SKM-1 treated with dmso at 0.1 percent for 144 hours (cell line): ENCODE results near the gene GPR68.
"Not testable (repeated sequence)": the region's sequence is repeated elsewhere in the genome, so short reads cannot be mapped to it uniquely, and the experiment has no call there.

ENCODE experiments used
- DNase-seq: peaks from one replicate; lab custom pipeline; 2025; ENCODE audit not compliant: unreplicated experiment; lab: John Stamatoyannopoulos, UW

The GPR68 gene

GRCh38 chr14:91273273-91273884, 28.9 kb upstream of the GPR68 start:
- no peak for DNase-seq

DNA sequence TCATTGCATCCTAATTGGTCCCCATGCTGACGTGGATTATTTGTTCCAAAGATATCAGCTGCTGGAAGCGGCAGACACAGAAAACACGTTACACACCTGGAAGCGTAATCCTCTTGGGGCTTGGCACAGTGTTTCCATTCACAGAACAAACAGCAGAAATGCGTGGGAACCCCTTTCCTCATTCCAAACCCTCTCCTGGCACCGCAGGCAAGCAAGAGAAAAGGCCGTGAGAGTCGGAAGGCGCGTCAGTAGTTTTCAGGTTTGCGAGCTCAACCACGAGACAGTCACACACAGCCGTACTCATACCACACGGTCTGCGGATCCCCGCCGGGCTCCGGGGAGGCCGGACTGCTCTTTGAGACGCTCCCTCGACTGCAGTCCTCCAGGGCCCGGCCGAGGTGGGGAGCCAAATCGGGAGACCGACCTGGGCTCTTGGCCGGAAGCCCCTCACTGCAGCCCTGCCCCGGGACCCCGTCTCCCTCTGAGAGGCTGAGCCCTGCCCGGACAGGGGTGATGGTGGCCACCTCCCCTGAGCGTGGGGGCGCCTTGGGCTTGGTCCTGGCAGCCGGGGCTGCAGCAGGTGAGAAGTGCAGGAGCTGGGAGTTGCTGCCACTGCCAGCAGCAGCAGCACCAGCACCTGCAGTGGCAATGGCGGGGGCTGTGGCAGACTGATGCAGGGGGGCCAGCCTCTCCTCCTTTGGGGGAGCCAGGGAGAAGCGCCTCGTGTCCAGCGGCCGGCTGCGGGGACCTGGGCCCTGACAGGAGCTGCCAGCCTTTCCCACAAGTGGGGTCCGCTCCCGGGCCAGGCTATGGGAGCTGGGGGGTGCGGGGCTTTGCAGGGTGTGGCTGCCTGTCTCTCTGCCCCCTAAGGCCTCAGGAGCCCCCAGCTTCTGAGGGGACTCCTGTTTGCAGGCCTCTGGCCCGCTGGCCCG, 28.1 kb upstream of the GPR68 start:
- no peak for DNase-seq

GRCh38 chr14:91271639-91272038, 27.1 kb upstream of the GPR68 start:
- DNase-seq, result no peak

DNA sequence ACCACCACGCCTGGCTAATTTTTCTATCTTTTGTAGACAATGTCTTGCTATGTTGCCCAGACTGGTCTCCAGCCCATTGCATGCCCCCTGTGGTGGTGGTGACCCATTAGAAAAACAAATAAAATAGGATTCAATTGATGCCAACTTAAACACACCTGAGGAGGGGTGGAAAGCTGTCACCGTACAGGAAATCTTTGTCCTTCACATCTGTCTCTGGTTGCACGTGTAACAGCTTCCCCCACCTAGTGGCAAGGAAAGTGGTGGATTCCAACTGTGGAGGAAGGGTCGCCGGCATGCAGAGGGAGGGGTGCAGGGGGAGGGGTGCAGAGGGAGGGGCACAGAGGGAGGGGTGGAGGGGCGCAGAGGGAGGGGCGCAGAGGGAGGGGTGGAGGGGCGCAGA, 26.1 kb upstream of the GPR68 start:
- no peak for DNase-seq

DNA sequence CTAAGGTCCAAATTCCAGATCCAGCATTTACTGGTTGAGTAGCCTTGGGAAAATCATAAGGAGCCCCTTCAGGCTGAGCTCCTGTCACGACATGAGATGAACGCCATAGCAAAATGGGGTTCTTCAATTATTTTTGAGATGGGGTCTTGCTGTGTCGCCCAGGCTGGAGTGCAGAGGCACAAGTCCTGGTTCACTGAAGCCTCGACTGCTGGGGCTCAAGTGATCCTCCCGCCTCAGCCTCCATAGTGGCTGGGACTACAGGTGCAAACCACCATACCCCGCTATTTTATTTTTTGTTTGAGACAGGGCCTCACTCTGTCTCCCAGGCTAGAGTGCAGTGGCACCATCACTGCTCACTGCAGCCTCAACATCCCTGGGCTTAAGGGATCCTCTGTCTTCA, 25.7 kb upstream of the GPR68 start:
- no peak for DNase-seq

GRCh38 chr14:91269076-91269991, 24.8 kb upstream of the GPR68 start:
- no peak for DNase-seq

DNA sequence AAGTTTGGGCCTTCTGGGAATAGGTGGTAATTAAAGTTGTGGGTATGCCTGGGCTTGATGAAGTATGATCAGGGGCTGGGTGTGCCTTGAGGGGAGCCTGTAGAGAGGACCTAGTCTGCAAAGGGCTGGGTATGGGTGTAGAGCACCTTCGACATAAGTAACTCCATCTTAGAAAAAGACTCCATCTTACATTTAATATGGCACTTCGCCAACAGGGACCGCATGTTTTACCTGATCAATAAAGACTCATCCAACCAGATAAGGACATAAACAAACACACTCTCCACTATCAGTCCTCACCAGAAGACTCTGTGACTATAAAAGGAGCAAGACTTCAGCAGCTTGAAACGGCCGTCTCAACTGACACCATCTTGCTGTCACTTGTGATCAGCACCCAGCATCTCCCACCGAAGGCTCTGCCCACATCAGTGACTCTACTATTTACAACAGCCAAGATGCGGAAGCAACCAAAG, 23.5 kb upstream of the GPR68 start:
- DNase-seq, result no peak

GRCh38 chr14:91266276-91266675, 21.8 kb upstream of the GPR68 start:
- not testable (repeated sequence) for DNase-seq

GRCh38 chr14:91265404-91265803, 20.9 kb upstream of the GPR68 start:
- no peak for DNase-seq

DNA sequence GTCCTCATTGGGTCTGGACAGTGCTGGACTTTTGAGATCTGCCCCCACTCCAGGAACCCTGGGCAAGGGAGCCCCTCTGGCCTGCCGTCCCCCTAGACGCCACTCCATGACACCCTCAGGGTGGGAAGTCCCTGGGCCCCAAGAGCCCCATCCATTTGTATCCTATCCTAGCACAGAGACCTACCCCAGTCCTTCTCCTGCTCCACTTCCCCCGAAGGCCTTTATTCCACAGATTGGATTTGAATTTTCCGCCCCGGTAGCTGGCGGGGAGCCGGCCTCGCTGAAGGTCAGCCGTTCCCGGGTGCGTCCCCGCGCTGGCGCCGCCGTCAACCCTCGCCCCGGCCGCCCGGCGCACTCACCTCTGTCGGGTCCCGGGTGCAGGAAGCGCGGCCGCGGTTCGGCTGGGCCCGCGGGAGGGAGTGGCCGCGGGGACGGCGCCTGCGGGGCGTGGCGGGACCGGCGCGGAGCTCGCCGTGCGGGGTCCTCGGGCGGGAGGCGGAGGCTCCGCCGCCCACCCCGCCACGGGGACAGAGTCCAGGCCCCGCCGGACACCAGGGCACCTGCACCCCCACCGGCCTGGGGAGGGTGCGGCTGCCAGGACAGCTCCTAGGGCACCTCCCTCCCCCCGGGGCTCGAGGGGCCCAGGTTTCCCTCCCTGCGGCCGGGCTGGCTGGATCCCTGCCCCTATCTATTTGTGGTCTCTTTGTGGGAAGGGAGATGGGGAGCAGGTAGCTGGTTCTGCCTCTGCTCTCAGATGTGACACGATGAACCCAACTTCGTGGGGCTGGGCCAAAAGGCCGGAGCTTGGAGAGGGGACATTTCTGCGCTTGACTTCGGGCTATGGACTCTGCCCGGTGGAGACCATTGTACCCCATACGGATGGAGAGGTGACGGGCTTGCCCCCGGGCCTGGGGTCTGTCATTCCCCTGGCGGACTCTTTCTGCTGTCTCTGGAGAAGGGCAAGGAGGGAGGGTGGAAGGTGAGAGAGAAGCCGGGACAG, 19.9 kb upstream of the GPR68 start:
- DNase-seq, result no peak

- DNase-seq, result no peak
These were observed 18.8 kb upstream of the GPR68 start for GRCh38 chr14:91263329-91263728.

DNA sequence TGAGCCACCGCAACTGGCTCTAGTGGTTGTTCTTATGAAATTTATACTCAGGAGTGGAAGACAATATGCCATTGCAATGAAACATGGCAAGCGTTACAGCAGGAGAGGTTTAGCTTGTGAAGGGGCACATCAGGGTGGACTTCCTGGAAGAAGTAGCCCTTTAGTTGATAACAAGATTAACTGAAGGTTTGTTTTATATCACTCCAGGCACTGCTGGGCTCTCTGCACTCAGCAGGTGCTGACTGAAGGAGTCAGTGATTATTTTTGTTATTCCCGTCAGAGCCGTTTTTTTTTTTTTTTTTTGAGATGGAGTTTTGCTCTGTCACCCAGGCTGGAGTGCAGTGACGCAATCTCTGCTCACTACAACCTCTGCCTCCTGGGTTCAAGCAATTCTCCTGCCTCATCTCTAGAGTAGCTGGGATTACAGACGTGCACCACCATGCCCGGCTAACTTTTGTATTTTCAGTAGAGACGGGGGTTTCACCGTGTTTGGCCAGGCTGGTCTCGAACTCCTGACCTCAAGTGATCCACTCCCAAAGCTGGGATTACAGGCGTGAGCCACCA, 17.6 kb upstream of the GPR68 start:
- DNase-seq, result no peak

DNA sequence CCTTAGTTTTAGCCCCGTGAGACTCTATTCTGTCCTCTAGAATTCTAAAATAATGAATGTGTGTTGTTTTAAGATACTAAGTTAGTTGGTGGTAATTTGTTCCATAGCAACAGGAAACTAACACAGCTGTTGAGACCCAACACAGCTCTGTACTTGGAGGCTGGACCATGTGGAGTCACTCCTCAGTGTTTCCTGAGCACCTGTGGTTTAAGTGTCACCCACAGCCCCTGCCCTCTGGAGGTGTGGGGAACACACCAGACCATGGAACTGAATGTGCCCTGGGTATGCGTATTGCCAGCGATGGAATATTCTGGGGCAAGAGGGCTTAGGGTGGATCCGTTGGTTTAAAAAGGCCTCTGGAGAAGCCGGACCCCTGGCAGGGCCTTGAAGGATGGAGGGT, 16.6 kb upstream of the GPR68 start:
- no peak for DNase-seq

GRCh38 chr14:91258876-91259275, 14.4 kb upstream of the GPR68 start:
- no peak for DNase-seq

DNA sequence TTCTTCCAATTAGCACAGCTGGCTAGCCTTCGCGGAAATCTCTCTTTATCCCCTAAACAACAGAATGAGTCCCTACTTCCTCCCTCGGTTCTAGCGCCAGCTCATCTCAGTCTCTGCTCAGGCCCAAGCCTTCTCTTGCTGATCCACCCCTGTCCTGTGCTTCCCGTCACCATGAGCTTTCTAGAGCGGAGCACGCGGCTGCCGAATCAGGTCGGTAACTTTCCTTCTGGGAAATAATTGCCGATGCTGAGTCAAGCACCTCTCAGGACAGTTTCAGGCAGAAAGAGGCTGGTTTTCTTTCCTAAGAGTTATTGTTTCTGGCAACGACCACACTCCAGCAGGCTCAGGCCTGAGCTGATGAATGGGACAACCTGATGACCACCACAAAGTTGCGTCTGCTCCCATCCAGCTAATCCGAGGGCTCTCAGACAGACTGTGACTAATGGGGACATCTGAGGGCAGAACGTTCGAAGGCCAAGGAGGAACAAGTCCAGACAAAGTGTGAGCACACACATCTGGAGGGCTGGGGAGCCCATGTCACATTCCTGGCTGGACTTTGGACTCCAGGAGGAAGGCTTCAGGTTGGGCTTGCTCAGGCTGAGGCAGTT, 13.6 kb upstream of the GPR68 start:
- no peak for DNase-seq

- DNase-seq, result no peak
These were observed 13.0 kb upstream of the GPR68 start for GRCh38 chr14:91257328-91258010.

- no peak for DNase-seq
These were observed 12.2 kb upstream of the GPR68 start for GRCh38 chr14:91256661-91257060.

- DNase-seq, result no peak
These were observed 10.7 kb upstream of the GPR68 start for GRCh38 chr14:91255026-91255695.
